ENCODE data around the gene SART3. TPM values are rescaled to one million over a fixed set of nuclear protein-coding genes. Genes with fewer than 3 reads are reported as not detected.
"Not testable (repeated sequence)": the region's sequence is repeated elsewhere in the genome, so short reads cannot be mapped to it uniquely, and the experiment has no call there.

Gene SART3
- total RNA-seq, 1 donor from 2014 or later, result 87.3 TPM

DNA sequence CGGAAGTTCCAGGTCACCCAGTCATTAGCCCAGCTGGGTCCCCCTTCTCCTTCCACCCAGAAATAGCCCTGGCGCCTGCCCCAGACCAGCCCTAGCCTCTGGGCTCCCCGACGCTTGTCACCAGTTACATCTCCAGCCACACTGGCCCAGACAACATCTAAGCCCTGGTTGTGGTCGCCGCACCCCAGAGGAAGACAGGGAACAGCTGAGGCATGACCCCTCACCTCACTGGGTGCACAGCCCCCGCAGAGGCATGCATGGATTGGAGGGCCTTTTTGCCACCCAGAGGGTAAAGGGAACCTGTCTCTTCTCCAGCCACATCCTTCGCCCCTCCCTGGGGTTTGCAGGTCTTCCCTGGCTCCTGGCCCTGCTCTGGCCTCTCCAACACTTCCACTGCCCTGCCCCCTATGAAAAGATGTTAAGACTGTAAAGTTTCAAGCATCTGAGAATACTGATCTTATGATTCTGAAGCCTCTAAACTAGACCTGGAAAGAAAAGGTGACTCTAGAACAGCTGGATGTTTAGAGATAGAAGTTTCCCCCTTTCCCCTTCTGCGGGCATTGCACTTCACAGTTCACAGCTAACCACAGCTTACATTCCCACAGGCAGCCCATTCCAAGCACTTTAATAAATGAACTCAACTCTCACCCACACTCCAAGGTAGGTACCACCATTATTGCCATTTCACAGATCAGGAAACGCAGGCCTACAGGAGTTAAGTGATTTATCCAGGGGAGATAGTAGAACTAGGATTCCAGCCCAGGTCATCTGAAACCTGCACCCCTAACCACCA lies 22.2 kb upstream of the SART3 start:
- intact Hi-C loops (cut with micrococcal nuclease), result no loop called here

DNA sequence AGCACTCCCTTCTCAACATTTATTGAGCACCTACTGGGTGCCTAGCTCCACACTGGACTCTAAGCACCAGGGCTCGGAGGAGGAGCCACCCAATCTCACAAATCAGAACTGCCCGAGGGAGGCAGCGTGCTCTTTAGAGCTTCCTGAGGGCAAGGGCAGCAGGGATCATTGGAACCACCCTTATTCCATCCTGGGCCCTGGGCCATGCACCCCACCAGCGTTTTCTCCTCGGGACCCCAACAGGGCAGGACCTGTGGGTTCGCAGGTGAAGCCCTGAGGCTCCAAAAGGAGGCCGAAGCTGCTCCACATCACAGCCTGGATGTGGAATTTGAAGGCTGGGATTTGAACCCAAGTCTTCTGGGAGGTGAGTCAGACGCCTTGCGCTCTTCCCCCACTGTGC lies 21.5 kb upstream of the SART3 start:
- intact Hi-C loops (cut with micrococcal nuclease), result no loop called here

DNA sequence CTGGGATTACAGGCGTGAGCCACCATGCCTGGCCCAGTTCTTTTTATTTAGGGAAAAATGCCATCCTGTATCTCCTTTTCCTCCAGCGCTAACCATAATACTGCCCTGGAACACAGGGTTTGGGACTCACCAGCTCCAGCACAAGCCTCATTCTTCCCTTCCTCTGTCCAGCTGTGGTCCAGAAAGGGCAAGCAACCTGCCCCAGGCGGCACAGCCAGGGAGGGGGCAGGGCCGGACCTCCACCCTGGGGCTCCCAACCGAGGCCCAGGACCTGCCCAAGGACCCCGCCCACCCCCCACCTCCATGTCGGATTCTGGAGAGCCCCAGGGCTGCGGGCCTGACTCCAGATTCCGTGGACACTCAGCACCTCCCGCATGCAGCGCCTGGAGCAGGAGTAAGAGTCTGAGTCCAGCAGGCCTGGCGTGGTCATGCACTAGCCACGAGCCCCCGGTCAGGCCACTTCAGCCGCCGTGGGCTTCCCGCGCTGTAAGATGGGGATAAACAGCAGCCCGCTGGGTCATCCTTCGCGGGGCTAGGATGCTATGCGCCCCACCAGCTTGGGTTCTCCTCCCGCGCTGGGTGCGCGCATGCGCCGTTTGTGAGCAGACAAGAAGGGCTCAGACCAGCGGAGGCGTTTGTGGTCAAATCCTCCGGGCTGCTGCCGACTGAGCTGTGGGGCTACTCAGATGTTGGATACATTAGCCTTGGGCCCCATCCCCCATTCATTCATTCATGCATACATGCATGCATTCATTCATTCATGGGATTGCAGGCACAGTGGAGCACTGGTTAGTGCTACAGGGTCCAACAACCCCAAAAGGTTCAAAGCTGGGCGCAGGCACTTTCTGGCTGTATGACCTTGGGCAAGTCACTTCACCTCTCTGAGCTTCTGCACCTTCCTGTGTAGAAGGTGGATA lies 20.6 kb upstream of the SART3 start:
- intact Hi-C loops (cut with micrococcal nuclease), result no loop called here

DNA sequence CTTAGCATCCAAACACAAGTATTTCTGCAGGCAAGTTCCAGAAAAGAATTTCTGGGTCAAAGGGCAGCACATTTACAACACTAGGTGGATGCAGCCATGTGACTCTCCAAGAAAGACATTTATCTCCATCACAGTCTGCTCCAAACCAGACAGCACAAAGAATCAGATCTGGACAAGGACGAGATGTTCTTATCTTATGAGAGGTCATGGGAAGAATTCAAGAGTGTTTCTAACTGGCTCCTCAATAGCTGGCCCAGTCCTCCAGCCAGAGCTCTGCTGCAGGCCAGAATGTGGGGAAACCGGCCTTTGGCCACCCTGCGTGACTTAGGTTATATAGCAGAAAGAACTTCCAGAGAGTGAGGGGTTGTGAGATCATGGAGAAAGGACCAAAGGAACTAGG lies 19.6 kb upstream of the SART3 start:
- intact Hi-C loops (cut with micrococcal nuclease), result no loop called here

DNA sequence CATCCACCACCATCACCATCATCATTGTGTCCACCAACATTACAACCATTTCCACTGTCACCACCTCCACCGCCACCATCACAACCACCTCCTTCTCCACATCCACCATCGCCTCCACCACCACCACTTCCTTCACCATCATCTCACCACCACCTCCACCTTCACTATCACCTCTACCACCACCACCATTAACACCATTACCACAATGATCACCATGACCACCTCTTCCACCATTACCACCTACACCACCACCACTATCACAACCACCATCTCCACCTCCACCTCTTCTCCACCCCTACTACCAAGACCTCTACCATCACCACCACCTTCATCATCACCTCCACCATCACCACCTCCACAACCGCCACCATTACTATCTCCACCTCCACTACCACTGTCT lies 17.8 kb upstream of the SART3 start:
- intact Hi-C loops (cut with micrococcal nuclease), result no loop called here

DNA sequence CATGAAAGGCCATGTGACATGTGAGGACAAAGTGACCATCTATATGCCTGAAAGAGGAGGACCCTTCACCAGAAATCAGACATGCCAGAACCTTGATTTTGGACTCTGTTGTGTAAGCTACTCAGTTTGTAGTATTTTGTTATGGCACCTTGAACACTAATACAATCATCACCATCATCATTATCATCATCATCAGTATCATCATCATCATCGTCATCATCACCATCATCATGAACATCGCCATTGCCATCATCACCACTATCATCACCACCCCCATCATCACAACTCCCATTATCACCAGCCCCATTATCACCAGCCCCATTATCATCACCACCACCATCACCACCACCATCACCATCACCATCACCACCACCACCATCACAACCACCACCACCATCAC lies 17.3 kb upstream of the SART3 start:
- intact Hi-C loops (cut with micrococcal nuclease), result no loop called here

DNA sequence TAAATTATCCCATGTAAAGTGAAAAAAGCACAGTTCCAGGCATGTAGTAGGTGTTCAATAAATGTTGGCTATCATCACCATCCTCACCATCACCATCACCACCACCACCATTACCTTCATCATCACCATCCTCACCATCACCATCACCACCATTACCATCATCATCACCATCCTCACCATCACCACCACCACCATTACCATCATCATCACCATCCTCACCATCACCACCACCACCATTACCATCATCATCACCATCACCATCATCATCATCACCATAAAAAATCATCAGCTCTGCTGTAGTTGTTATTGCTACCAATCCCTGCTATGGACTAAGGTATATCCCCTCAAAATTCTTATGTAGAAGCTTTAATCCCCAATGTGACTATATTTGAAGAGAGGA lies 16.5 kb upstream of the SART3 start:
- intact Hi-C loops (cut with micrococcal nuclease), result no loop called here

DNA sequence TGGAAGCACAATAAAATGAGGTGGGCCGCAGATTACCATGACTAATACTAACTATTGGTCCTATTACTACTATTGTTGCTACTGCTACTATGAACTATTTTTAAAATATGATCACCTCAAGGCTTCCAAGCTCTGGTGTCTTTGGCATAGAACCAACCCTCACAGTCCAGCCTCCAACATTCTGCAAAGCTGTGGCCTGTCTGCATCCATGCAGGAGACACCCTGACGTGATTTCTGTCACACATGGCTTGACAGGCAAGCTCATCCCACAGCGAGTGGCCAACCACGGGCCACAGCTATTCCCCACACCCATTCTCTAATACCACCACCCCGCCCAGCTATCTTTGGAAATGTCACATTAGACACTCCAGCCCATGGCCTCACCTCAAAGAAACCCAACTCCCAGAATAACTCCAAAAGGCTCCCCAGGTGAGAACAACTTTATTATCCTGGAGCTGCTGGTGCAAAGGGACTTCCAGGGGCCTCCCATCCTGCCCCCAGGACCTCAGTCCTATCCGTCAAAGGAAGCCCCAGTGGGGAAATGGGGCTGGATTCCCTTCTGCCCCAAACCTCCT lies 15.8 kb upstream of the SART3 start:
- intact Hi-C loops (cut with micrococcal nuclease), result no loop called here

DNA sequence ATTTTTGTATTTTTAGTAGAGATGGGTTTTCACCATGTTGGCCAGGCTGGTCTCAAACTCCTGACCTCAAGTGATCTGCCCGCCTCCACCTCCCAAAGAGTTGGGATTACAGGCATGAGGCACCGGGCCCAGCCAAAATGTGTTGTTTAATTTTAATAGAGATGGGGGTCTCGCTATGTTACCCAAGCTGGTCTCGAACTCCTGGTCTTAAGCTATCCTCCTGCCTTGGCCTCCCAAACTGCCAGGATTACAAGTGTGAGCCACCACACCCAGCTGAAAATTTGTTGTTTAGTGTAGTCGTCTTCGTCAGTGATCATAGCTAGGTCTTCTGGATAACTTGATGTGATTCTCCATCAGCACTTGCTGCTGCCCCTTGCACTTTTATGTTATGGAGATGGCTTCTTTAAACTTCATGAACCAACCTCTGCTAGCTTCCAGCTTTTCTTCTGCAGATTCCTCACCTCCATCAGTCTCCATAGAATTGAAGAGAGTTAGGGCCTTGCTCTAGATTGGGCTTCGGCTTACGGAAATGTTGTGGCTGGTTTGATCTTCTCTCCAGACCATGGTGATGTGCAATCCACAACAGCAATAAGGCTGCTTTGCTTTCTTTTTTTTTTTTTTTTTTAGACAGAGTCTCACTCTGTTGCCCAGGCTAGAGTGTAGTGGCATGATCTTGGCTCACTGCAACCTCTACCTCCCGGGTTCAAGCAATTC lies 14.4 kb upstream of the SART3 start:
- intact Hi-C loops (cut with micrococcal nuclease), result no loop called here

DNA sequence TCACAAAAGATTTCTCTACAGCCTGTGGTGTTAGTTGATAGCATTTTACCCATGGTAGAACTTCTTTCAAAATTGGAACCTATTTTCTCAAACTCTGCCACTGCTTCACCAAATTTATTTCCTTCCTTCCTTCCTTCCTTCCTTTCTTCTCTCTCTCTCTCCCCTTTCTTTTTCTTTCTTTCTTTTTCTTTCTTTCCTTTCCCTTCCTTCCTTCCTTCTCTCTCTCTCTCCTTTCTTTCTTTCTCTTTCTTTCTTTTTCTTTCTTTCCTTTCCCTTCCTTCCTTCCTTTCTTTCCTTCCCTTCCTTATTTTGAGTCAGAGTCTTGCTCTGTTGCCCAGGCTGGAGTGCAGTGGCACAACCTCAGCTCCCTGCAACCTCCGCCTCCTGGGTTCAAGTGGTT lies 13.3 kb upstream of the SART3 start:
- intact Hi-C loops (cut with micrococcal nuclease), result not testable (repeated sequence)

DNA sequence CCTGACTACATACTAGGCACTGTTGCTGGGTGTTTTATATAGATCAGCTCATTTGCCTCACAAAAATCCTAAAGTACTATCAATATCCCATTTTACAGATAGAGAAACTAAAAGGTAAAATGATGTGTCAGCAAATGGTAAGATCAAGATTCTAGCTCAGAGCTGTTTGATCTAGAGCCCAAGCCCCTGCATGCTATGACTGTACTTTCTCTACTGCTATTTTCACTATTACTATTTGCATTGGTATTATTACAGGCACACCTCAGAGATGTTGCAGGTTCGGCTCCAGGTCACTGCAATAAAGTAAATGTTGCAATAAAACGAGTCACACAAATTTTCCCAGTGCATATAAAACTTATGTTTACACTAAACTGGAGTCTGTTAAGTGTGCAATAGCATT lies 12.3 kb upstream of the SART3 start:
- intact Hi-C loops (cut with micrococcal nuclease), result loop anchor here (1.0 kb wide), 1 partner anchor 44 kb away; no protein-coding TSS in a partner anchor

DNA sequence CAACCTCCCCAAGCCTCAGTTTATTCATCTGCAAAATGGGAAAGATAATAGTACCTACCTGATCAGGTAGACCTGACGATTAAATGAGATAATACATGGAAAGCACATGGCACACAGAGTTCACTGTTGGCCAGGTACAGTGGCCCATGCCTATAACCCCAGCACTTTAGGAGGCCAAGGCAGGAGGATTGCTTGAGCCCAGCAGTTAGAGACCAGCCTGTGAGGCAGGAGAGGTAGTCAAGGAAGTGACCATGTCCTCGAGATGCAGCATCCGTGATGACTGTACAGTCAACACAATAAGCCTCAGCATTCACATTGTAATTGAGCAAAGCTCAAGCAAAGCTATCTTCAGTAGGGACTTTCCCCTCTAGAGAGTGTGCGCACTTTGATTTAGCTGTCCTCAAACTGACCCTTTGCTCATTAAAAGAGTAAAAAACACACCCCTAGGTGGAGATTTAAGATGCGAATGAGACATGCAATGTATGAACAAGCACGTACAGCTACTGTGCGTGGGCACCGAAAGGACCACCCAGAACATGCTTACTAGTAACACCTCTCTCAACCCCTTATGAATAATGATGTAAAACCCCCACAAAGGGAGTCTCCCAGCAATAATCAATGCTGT lies 11.3 kb upstream of the SART3 start:
- intact Hi-C loops (cut with micrococcal nuclease), result no loop called here

DNA sequence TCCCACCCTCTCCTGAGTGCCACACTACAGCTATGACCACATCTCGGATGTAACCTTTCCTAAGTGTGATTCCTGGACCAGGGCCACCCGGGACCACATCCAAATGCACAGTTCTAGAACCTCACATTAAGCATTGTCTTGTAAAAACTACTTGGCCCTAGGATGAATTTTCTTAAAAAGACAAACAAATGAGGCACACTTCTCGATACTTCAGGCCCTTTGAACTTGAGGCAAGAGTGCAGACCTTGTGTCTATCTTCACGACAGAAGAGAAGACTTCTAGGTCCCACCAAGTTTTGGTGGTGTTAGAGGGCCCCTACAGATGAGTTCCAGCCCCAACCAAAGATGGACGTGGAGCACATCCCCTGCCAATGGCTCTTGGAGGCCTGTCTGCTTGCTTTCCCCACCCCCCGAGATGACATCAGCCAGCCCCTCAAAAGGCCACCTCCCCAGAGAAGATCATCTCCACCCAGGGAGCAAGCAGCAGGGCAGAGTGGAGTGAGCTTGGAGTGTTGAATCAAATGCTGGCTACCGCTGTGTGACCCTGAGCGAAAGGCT lies 10.7 kb upstream of the SART3 start:
- intact Hi-C loops (cut with micrococcal nuclease), result no loop called here

DNA sequence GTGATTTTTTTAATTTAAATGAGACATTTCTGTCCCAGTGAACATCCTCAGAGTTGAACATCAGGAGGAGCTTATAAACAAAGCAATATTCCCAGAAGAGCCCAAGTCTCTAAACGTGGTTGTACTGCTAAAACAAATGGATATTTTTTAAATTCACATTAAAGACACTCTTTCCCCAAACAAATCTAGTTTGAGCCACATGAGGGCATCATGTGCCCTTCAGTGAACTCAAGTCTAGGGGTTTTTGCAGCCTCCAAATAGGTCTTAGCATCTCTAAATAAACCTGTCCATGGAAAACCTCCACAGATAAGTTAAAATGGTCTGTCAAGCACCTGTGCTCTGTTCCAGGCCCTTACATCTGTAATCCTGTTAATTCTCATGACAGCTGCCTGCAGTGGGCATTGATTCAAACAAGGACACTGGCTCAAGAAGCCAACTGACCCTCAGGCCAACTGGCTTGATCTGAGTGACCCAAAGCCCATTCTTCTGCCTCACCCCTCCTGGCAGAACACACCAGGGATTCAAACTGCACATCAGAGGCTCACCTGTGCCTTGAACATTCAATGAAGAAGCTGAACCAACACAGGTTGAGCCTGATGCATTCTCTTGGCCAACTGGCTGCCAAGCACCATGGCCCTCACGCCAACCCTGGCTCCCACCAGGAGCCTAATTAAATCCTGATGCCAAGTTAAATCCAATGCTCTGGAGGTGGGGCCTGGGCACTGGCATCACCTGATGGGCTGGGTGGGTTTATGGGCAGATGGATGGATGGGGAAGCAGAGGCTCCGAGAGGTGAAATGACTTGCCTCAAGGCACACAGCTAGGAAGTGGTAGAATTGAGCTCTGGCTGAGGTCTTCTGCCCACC lies 10.0 kb upstream of the SART3 start:
- intact Hi-C loops (cut with micrococcal nuclease), result no loop called here

DNA sequence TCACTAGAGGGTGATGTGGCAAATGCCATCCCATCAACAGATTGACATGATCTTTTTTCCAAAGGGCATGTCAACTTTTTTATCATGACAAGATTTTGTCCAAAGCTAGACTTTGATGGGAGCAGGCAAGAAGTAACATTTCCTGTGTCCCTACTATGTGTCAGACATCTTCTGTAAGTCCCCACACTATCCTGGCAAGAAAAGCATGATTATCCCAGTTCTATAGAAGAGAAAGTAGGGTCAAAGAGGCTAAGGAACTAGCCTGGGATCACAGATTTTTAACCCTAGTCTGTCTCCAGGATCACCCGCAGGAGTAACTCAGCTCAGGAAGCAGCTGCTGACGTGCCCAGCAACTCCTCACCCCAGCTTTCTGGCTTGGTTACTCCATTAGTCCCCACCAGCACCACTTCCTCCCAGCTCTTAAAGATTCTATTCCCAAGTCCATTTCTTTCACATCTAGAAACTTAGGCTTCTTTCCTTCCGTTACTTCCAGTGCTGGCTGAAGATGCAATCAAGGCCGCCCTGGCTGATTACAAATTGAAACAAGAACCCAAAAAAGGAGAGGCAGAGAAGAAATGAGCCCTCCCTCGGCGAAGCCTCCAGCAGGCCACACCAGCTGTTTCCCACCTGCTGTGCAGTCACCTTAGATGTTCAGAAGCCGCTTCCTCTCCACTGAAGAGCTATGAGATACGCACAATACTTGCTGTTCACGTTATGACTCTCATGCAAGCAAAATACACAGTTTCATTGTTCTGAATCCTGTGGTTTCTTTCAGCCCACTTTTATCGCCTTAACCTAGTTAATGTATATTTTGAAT lies 7.6 kb upstream of the SART3 start:
- intact Hi-C loops (cut with micrococcal nuclease), result loop anchor here (1.0 to 2.0 kb wide), 5 partner anchors 7 to 235 kb away; partner anchors contain the start of gene SART3

DNA sequence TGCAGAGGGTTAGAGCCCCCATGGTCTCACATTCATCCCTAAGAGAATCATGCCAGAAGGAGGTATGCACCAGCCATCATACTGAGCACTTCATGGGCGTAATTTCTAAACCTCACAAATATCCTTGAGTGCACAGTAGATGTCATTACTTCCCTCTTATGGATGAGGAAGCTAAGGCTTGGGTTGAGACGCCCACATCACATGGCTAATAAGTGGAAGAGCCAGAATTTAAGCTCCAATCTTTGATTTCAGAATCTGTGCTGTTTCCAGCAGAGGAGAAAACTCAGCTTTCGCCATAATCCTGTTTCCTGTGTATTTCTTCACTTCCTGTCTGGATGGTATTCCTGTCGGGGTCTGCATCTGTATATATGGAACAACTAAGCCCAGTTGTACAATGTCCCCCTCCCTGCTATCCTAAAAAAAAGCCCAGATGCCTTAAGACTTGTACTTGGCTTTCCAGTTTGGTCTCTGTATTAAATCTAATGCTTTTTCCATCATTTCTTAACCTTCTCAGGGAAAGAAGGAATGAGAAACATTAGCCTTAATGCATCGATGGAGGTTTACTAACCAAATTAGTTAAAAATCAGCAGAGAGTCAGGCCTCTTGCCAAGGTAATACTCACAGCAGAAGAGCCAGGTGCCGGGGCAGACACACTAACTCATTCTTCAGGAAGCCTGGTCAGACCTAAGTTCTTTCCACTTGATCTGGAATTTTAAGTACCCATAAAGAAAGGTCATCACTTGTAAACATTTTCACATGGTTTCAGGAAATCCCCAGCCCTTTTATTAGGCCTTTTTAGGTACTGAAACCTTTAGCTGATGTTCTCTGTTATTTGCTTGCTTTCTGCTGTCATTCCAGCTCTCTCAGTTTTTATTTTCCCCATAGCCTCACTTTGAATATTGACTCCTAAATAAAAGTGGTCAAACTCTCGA lies 6.7 kb upstream of the SART3 start:
- intact Hi-C loops (cut with micrococcal nuclease), result loop anchor here (1.0 to 2.0 kb wide), 2 partner anchors 50 to 123 kb away; no protein-coding TSS in a partner anchor

DNA sequence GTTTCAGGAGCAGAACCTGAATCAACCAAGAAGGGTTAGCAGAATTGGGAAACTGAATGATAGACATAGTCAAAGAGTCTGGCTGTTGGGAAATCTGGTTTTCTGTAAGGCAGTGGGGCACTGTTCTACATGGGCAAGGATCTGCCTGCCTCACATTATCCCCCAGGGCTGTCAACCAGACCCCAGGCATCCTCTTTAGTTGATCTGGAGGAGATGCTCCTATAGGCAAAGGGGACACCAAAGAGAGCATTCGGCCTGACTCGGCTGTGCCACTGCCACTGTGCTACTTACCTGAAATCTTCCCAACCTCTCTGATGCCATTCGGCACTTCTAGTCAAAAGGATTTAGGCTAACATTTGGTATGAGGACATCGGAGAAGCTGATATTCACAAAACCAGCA lies 5.5 kb upstream of the SART3 start:
- intact Hi-C loops (cut with micrococcal nuclease), result no loop called here

DNA sequence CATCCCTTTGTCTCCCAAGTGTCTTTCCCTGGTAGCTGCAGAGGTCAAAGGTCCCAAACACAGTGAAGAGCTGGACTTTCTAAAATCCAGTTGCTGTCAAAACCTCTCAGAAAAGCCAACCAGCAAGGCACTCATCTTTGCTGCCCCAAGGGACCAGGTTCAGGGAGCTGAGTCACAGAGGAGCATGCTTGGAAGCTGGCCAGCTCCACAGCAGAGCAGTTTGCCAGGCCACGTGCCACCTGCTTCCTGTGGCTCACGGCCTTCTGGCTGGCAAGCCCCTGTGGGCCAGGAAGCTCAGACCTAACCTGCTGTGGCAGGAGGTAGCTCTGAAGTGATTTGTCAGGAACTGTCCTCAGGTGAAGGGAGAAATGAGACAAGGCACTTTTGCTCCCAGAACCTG lies 5.0 kb upstream of the SART3 start:
- intact Hi-C loops (cut with micrococcal nuclease), result no loop called here

Data from T-helper 1 cell treated with Interleukin-12 subunit alpha and Interleukin-12 subunit beta and Interleukin-4 antibody, amounts not matched to agents 30 ng/mL and 1 ng/mL, for 36 hours (primary cell).